ENCODE data around the gene APOBEC3F. TPM values are rescaled to one million over a fixed set of nuclear protein-coding genes. Genes with fewer than 3 reads are reported as not detected.

Gene APOBEC3F
- total and polyA plus RNA-seq, 2 of the 13 experiments (the other 11 are each of a cell fraction or from before 2014, with no cell fraction given) = 2.9 to 3.7 TPM

DNA sequence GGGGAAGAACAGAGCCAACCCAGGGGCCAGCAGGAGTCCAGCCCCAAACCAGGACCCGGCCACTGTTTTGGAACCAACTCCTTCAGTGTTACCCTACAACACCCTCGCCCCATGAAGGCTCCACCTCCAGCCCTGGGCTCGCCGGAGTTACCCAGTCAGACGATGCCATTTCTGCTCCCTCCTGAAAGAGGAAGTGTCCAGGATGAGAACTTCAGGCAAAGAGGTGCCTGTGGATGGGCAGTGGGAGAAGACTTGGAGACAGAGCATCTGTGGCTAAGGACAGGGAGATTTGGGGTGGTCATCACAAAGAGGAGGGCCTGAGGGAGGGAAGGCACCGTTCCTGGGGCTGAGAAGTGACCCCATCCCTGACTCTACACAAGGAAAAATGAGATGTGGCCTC, 44.6 kb upstream of the APOBEC3F start (continued):
- TF ChIP-seq ZFAT (CRISPR knock-in tag; conservative IDR thresholded peaks at IDR 0.05) = no peak
- TF ChIP-seq SRSF4 (IDR thresholded peaks at IDR 0.05; ENCODE audit: low read depth, low read length, poor library complexity, severe bottlenecking) = no peak
- TF ChIP-seq, protein P1, sequence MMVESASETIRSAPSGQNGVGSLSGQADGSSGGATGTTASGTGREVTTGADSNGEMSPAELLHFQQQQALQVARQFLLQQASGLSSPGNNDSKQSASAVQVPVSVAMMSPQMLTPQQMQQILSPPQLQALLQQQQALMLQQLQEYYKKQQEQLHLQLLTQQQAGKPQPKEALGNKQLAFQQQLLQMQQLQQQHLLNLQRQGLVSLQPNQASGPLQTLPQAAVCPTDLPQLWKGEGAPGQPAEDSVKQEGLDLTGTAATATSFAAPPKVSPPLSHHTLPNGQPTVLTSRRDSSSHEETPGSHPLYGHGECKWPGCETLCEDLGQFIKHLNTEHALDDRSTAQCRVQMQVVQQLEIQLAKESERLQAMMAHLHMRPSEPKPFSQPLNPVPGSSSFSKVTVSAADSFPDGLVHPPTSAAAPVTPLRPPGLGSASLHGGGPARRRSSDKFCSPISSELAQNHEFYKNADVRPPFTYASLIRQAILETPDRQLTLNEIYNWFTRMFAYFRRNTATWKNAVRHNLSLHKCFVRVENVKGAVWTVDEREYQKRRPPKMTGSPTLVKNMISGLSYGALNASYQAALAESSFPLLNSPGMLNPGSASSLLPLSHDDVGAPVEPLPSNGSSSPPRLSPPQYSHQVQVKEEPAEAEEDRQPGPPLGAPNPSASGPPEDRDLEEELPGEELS (CRISPR knock-in tag; IDR thresholded peaks at IDR 0.05) = no peak

DNA sequence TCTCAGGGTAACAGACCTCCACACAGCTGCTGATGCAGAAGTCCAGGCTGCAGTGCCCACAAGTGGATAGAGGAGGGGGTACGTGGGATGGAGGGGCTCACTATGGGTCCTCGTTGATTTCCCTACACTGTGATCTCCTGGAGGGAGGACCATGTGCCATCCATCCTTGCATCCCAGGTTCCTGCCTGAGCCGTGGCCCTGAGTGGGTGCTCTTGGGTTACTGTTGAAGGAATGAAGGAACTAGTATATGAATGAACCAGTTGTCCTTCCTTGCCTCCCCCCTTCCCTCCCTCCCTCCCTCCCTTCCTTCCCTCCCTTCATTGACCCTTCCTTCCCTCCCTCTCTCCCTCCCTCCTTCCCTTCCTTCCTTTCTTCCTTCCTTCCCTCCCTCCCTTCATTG, 43.1 kb upstream of the APOBEC3F start:
- H3K36me3 ChIP-seq (replicated peaks in 1 of 2; ENCODE audit: control insufficient read depth in 1 of 2, insufficient read depth in 2 of 2, low read length in 2 of 2) = no peaks in the 10 kb centered on the region
- intact Hi-C loops (cut with micrococcal nuclease; ENCODE audit: unreplicated experiment) (no loop called here), in situ Hi-C loops (cut with HindIII; ENCODE audit: extremely low pct_ligation_motif_present, low pct_unique_long_range_greater_than_20kb) (no loop called here)
- no peak overlapping the region for H3K4me2 ChIP-seq (ENCODE audit: low read depth, low read length)
- H3K79me2 ChIP-seq (ENCODE audit: insufficient read depth, low read length) = no peaks in the 10 kb centered on the region
- no peak overlapping the region for H3K9ac ChIP-seq (ENCODE audit: insufficient read depth, low read depth, low read length)
- H3K27ac ChIP-seq (ENCODE audit: extremely low read length, insufficient read depth, low read length) = no peak overlapping the region
- H4K20me1 ChIP-seq (ENCODE audit: insufficient read depth, low read length) = no peaks in the 10 kb centered on the region
- no peak overlapping the region for H3K4me3 ChIP-seq (replicated peaks in 1 of 3; ENCODE audit: insufficient read depth in 1 of 3, low read depth in 2 of 3, low read length in 3 of 3)
- 8% methylated on average over 1 of the region's 3 CpGs for WGBS (ENCODE audit: low lambda C conversion rate)
- no peaks in the 10 kb centered on the region for H3K9me3 ChIP-seq (ENCODE audit: low read length)
- H3K4me1 ChIP-seq (ENCODE audit: insufficient read depth, low read length) = no peaks in the 10 kb centered on the region
- FAIRE-seq (no peak), ATAC-seq (no peak), DNase-seq (ENCODE audit: low spot score) (no peak)
- no TSS peak for BruUV-seq (replicated peaks)
- no peak overlapping the region for H2AFZ ChIP-seq (ENCODE audit: low read length)
- POLR2A ChIA-PET = no interaction called here
- CTCF ChIA-PET (ENCODE audit: low intra/inter-chr PET ratio, low total read pairs) = no interaction called here
- peaks cover 1 to 9% of the 10 kb centered on the region in 2 experiments; a peak in 2 of 5 replicates for H3K27me3 ChIP-seq (ENCODE audit: control insufficient read depth in 1 of 2, insufficient read depth in 2 of 2, low read length in 2 of 2)
- TF ChIP-seq, protein P2, sequence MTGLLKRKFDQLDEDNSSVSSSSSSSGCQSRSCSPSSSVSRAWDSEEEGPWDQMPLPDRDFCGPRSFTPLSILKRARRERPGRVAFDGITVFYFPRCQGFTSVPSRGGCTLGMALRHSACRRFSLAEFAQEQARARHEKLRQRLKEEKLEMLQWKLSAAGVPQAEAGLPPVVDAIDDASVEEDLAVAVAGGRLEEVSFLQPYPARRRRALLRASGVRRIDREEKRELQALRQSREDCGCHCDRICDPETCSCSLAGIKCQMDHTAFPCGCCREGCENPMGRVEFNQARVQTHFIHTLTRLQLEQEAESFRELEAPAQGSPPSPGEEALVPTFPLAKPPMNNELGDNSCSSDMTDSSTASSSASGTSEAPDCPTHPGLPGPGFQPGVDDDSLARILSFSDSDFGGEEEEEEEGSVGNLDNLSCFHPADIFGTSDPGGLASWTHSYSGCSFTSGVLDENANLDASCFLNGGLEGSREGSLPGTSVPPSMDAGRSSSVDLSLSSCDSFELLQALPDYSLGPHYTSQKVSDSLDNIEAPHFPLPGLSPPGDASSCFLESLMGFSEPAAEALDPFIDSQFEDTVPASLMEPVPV (CRISPR knock-in tag; IDR thresholded peaks at IDR 0.05) = no peak
- no peak for TF ChIP-seq ZNF12 (CRISPR knock-in tag; IDR thresholded peaks at IDR 0.05)
- TF ChIP-seq, protein P3, sequence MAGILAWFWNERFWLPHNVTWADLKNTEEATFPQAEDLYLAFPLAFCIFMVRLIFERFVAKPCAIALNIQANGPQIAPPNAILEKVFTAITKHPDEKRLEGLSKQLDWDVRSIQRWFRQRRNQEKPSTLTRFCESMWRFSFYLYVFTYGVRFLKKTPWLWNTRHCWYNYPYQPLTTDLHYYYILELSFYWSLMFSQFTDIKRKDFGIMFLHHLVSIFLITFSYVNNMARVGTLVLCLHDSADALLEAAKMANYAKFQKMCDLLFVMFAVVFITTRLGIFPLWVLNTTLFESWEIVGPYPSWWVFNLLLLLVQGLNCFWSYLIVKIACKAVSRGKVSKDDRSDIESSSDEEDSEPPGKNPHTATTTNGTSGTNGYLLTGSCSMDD (CRISPR knock-in tag; IDR thresholded peaks at IDR 0.05) = no peak
- TF ChIP-seq KDM2A (CRISPR knock-in tag; IDR thresholded peaks at IDR 0.05; ENCODE audit: borderline replicate concordance, low read depth) = no peak
- no peak for TF ChIP-seq SYNCRIP (IDR thresholded peaks at IDR 0.05; ENCODE audit: insufficient read depth, low read depth, low read length)
- no peak for TF ChIP-seq SNAI1 (CRISPR knock-in tag; IDR thresholded peaks at IDR 0.05; ENCODE audit: borderline replicate concordance)
- no peak for TF ChIP-seq WIZ (CRISPR knock-in tag; IDR thresholded peaks at IDR 0.05)
- no peak for TF ChIP-seq ZNF768 (CRISPR knock-in tag; IDR thresholded peaks at IDR 0.05)
- TF ChIP-seq ZNF230 (CRISPR knock-in tag; IDR thresholded peaks at IDR 0.05) = no peak
- TF ChIP-seq JDP2 (CRISPR knock-in tag; IDR thresholded peaks at IDR 0.05; ENCODE audit: borderline replicate concordance) = no peak
- TF ChIP-seq, protein P4, sequence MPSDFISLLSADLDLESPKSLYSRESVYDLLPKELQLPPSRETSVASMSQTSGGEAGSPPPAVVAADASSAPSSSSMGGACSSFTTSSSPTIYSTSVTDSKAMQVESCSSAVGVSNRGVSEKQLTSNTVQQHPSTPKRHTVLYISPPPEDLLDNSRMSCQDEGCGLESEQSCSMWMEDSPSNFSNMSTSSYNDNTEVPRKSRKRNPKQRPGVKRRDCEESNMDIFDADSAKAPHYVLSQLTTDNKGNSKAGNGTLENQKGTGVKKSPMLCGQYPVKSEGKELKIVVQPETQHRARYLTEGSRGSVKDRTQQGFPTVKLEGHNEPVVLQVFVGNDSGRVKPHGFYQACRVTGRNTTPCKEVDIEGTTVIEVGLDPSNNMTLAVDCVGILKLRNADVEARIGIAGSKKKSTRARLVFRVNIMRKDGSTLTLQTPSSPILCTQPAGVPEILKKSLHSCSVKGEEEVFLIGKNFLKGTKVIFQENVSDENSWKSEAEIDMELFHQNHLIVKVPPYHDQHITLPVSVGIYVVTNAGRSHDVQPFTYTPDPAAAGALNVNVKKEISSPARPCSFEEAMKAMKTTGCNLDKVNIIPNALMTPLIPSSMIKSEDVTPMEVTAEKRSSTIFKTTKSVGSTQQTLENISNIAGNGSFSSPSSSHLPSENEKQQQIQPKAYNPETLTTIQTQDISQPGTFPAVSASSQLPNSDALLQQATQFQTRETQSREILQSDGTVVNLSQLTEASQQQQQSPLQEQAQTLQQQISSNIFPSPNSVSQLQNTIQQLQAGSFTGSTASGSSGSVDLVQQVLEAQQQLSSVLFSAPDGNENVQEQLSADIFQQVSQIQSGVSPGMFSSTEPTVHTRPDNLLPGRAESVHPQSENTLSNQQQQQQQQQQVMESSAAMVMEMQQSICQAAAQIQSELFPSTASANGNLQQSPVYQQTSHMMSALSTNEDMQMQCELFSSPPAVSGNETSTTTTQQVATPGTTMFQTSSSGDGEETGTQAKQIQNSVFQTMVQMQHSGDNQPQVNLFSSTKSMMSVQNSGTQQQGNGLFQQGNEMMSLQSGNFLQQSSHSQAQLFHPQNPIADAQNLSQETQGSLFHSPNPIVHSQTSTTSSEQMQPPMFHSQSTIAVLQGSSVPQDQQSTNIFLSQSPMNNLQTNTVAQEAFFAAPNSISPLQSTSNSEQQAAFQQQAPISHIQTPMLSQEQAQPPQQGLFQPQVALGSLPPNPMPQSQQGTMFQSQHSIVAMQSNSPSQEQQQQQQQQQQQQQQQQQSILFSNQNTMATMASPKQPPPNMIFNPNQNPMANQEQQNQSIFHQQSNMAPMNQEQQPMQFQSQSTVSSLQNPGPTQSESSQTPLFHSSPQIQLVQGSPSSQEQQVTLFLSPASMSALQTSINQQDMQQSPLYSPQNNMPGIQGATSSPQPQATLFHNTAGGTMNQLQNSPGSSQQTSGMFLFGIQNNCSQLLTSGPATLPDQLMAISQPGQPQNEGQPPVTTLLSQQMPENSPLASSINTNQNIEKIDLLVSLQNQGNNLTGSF (CRISPR knock-in tag; IDR thresholded peaks at IDR 0.05) = no peak
